ENCODE results near the gene MERTK. TPM values are rescaled to one million over a fixed set of nuclear protein-coding genes. Genes with fewer than 3 reads are reported as not detected.

The MERTK gene
- total RNA-seq, 1 experiment from 2014 or later = 14.5 TPM

DNA sequence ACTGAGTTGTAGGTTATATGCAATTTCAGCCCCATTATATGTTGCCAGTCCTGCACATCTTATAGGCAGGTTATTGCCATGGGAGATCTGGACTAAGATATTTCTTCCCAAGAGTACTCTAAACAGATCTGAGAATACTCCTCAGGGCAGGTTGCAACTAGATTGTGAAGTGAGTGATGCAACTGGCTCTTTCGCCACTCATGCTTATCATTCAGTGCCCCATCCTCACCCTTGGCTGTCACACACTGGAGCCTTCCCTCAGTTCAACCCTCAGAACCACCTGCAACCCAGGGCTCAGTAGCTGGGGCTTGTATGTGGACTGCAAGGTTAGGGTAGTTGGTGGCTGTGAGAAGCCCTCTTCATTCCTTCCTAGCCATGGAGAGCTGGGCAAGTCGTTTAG, 14.1 kb downstream of the MERTK start:
- intact Hi-C loops (cut with micrococcal nuclease; ENCODE audit: unreplicated experiment) (no loop called here), in situ Hi-C loops (cut with HindIII; ENCODE audit: low pct_unique_long_range_greater_than_20kb, low sequenced_read_pairs) (no loop called here)
- H3K4me1 ChIP-seq (ENCODE audit: control insufficient read depth, insufficient read depth, low read length) = no peaks in the 10 kb centered on the region
- DNase-seq (ENCODE audit: low read depth, low spot score) (no peak), ATAC-seq (no peak)
- no TSS peak for BruUV-seq (replicated peaks)
- POLR2A ChIA-PET = no interaction called here
- no peak overlapping the region for H3K4me3 ChIP-seq (ENCODE audit: low read depth in 2 of 2, low read length in 2 of 2)
- H3K9me3 ChIP-seq (ENCODE audit: control insufficient read depth, insufficient read depth, low read depth, low read length) = no peaks in the 10 kb centered on the region
- CTCF ChIA-PET = no interaction called here
- no peak for TF ChIP-seq TCF7L2 (IDR thresholded peaks at IDR 0.05; ENCODE audit: low read depth, low read length)
- TF ChIP-seq SIN3A (IDR thresholded peaks at IDR 0.05; ENCODE audit: borderline replicate concordance, insufficient read depth, low read depth, low read length) = no peak
- TF ChIP-seq, protein P1, sequence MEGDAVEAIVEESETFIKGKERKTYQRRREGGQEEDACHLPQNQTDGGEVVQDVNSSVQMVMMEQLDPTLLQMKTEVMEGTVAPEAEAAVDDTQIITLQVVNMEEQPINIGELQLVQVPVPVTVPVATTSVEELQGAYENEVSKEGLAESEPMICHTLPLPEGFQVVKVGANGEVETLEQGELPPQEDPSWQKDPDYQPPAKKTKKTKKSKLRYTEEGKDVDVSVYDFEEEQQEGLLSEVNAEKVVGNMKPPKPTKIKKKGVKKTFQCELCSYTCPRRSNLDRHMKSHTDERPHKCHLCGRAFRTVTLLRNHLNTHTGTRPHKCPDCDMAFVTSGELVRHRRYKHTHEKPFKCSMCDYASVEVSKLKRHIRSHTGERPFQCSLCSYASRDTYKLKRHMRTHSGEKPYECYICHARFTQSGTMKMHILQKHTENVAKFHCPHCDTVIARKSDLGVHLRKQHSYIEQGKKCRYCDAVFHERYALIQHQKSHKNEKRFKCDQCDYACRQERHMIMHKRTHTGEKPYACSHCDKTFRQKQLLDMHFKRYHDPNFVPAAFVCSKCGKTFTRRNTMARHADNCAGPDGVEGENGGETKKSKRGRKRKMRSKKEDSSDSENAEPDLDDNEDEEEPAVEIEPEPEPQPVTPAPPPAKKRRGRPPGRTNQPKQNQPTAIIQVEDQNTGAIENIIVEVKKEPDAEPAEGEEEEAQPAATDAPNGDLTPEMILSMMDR (IDR thresholded peaks at IDR 0.05) = no peak
- no peak for TF ChIP-seq POLR2AphosphoS5 (IDR thresholded peaks at IDR 0.05; ENCODE audit: low read depth, low read length)
- TF ChIP-seq, protein P2, sequence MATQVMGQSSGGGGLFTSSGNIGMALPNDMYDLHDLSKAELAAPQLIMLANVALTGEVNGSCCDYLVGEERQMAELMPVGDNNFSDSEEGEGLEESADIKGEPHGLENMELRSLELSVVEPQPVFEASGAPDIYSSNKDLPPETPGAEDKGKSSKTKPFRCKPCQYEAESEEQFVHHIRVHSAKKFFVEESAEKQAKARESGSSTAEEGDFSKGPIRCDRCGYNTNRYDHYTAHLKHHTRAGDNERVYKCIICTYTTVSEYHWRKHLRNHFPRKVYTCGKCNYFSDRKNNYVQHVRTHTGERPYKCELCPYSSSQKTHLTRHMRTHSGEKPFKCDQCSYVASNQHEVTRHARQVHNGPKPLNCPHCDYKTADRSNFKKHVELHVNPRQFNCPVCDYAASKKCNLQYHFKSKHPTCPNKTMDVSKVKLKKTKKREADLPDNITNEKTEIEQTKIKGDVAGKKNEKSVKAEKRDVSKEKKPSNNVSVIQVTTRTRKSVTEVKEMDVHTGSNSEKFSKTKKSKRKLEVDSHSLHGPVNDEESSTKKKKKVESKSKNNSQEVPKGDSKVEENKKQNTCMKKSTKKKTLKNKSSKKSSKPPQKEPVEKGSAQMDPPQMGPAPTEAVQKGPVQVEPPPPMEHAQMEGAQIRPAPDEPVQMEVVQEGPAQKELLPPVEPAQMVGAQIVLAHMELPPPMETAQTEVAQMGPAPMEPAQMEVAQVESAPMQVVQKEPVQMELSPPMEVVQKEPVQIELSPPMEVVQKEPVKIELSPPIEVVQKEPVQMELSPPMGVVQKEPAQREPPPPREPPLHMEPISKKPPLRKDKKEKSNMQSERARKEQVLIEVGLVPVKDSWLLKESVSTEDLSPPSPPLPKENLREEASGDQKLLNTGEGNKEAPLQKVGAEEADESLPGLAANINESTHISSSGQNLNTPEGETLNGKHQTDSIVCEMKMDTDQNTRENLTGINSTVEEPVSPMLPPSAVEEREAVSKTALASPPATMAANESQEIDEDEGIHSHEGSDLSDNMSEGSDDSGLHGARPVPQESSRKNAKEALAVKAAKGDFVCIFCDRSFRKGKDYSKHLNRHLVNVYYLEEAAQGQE (IDR thresholded peaks at IDR 0.05; ENCODE audit: insufficient read depth in 1 of 2, low read depth in 2 of 2, low read length in 1 of 2) = no peak
- H3K27me3 ChIP-seq (ENCODE audit: control insufficient read depth, insufficient read depth, low read length) = no peaks in the 10 kb centered on the region
- H3K27ac ChIP-seq (ENCODE audit: low read length) = no peak overlapping the region
- H3K36me3 ChIP-seq (ENCODE audit: control insufficient read depth, insufficient read depth, low read length) = no peaks in the 10 kb centered on the region

DNA sequence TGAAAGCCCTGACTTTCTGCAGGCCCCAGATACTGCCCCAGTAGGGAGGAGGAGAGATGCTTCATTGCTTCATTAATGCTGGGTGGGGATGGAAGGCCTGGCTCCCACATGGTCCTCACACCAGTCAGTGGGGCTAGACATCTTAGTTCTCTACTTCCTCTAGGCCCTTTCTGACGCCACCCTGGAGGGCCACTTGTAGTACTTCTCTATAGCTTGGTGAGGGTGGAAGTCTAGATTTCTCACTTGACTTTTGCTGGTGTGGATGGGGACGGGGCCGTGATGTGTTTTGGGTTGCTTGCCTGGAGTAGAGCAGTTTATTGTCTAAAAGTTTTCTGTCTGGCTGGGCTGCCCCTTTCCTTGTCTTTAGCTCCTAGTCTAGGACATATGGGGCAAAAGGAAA, 18.7 kb downstream of the MERTK start:
- H3K27ac ChIP-seq (ENCODE audit: low read length) = no peak overlapping the region
- no peak overlapping the region for H3K4me3 ChIP-seq (ENCODE audit: low read depth in 2 of 2, low read length in 2 of 2)
- intact Hi-C loops (cut with micrococcal nuclease; ENCODE audit: unreplicated experiment) = no loop called here
- no peaks in the 10 kb centered on the region for H3K36me3 ChIP-seq (ENCODE audit: control insufficient read depth, insufficient read depth, low read length)
- BruUV-seq (replicated peaks) = no TSS peak
- DNase-seq (ENCODE audit: low read depth, low spot score) (no peak), ATAC-seq (no peak)
- ChIA-PET POLR2A (no interaction called here), CTCF (no interaction called here)
- no peaks in the 10 kb centered on the region for H3K9me3 ChIP-seq (ENCODE audit: control insufficient read depth, insufficient read depth, low read depth, low read length)
- TF ChIP-seq, protein P2 (IDR thresholded peaks at IDR 0.05; ENCODE audit: insufficient read depth in 1 of 2, low read depth in 2 of 2, low read length in 1 of 2) = no peak
- TF ChIP-seq POLR2AphosphoS5 (IDR thresholded peaks at IDR 0.05; ENCODE audit: low read depth, low read length) = no peak
- TF ChIP-seq, protein P1 (IDR thresholded peaks at IDR 0.05) = no peak
- no peak for TF ChIP-seq TCF7L2 (IDR thresholded peaks at IDR 0.05; ENCODE audit: low read depth, low read length)
- TF ChIP-seq SIN3A (IDR thresholded peaks at IDR 0.05; ENCODE audit: borderline replicate concordance, insufficient read depth, low read depth, low read length) = no peak
- in situ Hi-C loops (cut with HindIII; ENCODE audit: low pct_unique_long_range_greater_than_20kb, low sequenced_read_pairs) = no loop called here
- H3K27me3 ChIP-seq (ENCODE audit: control insufficient read depth, insufficient read depth, low read length) = no peaks in the 10 kb centered on the region
- H3K4me1 ChIP-seq (ENCODE audit: control insufficient read depth, insufficient read depth, low read length) = 0 out of 2 replicates have a peak, but pooled peaks cover 3% of the 10 kb centered on the region
